Thymus (tissue), 14 donors: ENCODE data around the gene ABCA9. TPM values are rescaled to one million over a fixed set of nuclear protein-coding genes. Genes with fewer than 3 reads are reported as not detected.
A peak's percentile ranks its signal among the peaks of the same experiment; 100 is the strongest.

Source experiments
- DNase-seq, 9 donors: peaks; one replicate each; pipeline ENCODE4 v3.0.0-alpha.2; 2013; ENCODE audit warnings: low spot score in 9 of 9, low read depth in 6 of 9, missing footprints in 1 of 9
- H3K27ac ChIP-seq, 2 donors: one replicate each; pipeline ENCODE4 v1.5.1; 2013; ENCODE audit warnings: control low read depth in 1 of 2, low read depth in 1 of 2, low read length in 1 of 2, mild to moderate bottlenecking in 1 of 2, moderate library complexity in 1 of 2
- H3K27me3 ChIP-seq, 2 donors: one replicate each; pipeline ENCODE4 v1.5.1; 2013; ENCODE audit warnings: low read length in 1 of 2; ENCODE audit not compliant: control insufficient read depth in 2 of 2, insufficient read depth in 1 of 2
- H3K36me3 ChIP-seq, 2 donors: one replicate each; pipeline ENCODE4 v1.5.1; 2013; ENCODE audit warnings: low read length in 1 of 2, mild to moderate bottlenecking in 1 of 2, moderate library complexity in 1 of 2; ENCODE audit not compliant: control insufficient read depth in 2 of 2, insufficient read depth in 2 of 2
- H3K4me1 ChIP-seq, 2 donors: one replicate each; pipeline ENCODE4 v1.5.1; 2013; ENCODE audit warnings: low read length in 2 of 2; ENCODE audit not compliant: control insufficient read depth in 2 of 2, insufficient read depth in 2 of 2
- H3K4me3 ChIP-seq, 2 donors: one replicate each; pipeline ENCODE4 v1.5.1; 2013; ENCODE audit warnings: low read length in 2 of 2, control low read depth in 1 of 2, mild to moderate bottlenecking in 1 of 2
- H3K9me3 ChIP-seq, 2 donors: one replicate each; pipeline ENCODE4 v1.5.1; 2013; ENCODE audit warnings: low read length in 1 of 2, mild to moderate bottlenecking in 1 of 2; ENCODE audit not compliant: control insufficient read depth in 2 of 2, insufficient read depth in 1 of 2
- WGBS: extraction: QIAGEN DNeasy Blood & Tissue Kit; methylation state at CpG from one replicate; pipeline ENCODE4 v1.1.7; 2013; 5-methylcytosine and 5-hydroxymethylcytosine counted together
- long read RNA-seq, 10 donors: transcript quantifications; one replicate each; lab custom pipeline, GENCODE V29; 2026
- polyA plus RNA-seq: library from polyadenylated mRNA; stranded (reverse); fragments of 200-250 nt; gene quantifications from one replicate; pipeline ENCODE4 v1.2.3, GENCODE V29; 2013
- total RNA-seq: library from RNA; stranded (reverse); fragments of 120-200 nt; gene quantifications from one replicate; pipeline ENCODE4 v1.2.4, GENCODE V29; 2013
- donor health status: healthy.

Gene ABCA9, protein sequence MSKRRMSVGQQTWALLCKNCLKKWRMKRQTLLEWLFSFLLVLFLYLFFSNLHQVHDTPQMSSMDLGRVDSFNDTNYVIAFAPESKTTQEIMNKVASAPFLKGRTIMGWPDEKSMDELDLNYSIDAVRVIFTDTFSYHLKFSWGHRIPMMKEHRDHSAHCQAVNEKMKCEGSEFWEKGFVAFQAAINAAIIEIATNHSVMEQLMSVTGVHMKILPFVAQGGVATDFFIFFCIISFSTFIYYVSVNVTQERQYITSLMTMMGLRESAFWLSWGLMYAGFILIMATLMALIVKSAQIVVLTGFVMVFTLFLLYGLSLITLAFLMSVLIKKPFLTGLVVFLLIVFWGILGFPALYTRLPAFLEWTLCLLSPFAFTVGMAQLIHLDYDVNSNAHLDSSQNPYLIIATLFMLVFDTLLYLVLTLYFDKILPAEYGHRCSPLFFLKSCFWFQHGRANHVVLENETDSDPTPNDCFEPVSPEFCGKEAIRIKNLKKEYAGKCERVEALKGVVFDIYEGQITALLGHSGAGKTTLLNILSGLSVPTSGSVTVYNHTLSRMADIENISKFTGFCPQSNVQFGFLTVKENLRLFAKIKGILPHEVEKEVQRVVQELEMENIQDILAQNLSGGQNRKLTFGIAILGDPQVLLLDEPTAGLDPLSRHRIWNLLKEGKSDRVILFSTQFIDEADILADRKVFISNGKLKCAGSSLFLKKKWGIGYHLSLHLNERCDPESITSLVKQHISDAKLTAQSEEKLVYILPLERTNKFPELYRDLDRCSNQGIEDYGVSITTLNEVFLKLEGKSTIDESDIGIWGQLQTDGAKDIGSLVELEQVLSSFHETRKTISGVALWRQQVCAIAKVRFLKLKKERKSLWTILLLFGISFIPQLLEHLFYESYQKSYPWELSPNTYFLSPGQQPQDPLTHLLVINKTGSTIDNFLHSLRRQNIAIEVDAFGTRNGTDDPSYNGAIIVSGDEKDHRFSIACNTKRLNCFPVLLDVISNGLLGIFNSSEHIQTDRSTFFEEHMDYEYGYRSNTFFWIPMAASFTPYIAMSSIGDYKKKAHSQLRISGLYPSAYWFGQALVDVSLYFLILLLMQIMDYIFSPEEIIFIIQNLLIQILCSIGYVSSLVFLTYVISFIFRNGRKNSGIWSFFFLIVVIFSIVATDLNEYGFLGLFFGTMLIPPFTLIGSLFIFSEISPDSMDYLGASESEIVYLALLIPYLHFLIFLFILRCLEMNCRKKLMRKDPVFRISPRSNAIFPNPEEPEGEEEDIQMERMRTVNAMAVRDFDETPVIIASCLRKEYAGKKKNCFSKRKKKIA (N-terminal part only)
- total RNA-seq = 1.1 TPM
- 2.8 TPM for polyA plus RNA-seq
- long read RNA-seq, donor 1 = 0 reads
- long read RNA-seq, donor 2 = 0 reads
- long read RNA-seq, donor 3 = 0 reads
- long read RNA-seq, donor 4 = 0 reads
- long read RNA-seq, donor 5 = 0 reads
- long read RNA-seq, donor 6, partial matches to known transcripts = 5 of 5 reads
- long read RNA-seq, donor 6, other reads (novel, unspliced or antisense) = 0 of 5 reads
- long read RNA-seq, donor 7 = 0 reads
- long read RNA-seq, donor 8 = 0 reads
- long read RNA-seq, donor 9, full-length matches to known transcripts = 1 of 1 reads
- long read RNA-seq, donor 9, partial matches to known transcripts = 0 of 1 reads
- long read RNA-seq, donor 9, other reads (novel, unspliced or antisense) = 0 of 1 reads
- long read RNA-seq, donor 10 = 0 reads

DNA sequence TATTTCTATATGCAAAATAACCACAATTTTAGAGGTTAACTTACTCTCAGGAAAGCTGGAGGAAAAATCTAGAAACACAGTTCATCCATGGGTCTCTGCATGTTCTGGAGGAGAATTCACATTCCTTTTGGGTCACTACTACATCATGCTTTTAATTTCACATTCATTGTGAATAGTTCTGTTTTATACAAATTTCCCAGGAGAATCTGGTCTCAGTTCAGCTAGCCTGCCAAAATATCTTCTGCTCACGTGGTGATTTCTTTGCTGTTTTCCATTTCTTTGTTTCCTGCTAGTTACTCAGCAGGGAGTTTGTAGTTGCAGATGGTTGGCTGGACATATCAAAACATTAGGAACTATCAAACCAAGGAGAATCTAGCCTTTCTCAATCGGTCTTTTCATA is at the start of gene ABCA9:
ABCA9 (minus strand) TSS at position 106 of the 400 bp plus-strand sequence. CDS start 9,801 bp downstream, outside the sequence.
- Histone ChIP-seq H3K27me3 (no peaks in the 10 kb centered on the region), H3K36me3 (no peaks in the 10 kb centered on the region), H3K27ac (peak within 1 kb of the TSS in 1 of 2 donors; percentile 9), H3K9me3 (no peaks in the 10 kb centered on the region), H3K4me3 (no peak within 1 kb of the TSS), H3K4me1 (peaks cover 0 to under 1% of the 10 kb centered on the region in 2 donors)
- DNase-seq = no peak
- WGBS = 79% methylated on average over 2 of the region's 2 CpGs

DNA sequence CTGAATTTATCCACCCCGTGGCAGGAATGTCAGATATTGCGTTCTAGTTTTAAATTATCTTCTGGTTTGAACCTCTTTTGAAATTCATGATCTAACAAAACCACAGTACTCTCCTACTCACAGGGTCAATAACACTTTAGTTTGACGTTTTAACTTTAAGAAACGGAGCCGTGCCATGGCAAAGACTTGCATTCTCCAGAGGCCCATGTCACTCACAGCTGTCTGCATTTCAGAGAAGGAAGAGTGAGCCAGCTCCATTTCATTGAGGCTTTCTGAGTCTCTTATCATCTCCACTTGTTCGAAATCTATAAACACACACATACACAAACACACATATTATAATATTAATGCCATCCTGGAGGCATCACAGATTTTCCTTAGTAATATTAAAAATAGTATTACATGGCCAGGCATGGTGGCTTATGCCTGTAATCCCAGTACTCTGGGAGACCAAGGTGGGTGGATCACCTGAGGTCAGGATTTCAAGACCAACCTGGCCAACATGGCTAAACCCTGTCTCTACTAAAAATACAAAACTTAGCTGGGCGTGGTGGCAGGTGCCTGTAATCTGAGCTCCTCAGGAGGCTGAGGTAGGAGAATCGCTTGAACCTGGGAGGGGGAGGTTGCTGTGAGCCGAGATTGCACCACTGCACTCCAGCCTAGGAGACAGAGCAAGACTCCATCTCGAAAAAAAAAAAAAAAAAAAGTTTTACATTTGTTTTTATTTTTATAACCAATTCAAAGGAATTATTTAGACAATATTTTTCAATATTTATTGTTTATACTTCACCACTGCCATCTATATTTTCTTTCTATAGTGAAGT is 45.4 kb upstream of the ABCA9 start:
- no peak for DNase-seq
- no peaks in the 10 kb centered on the region for H3K36me3 ChIP-seq
- H3K27me3 ChIP-seq = no peaks in the 10 kb centered on the region
- no peak overlapping the region for H3K4me3 ChIP-seq
- H3K4me1 ChIP-seq = no peaks in the 10 kb centered on the region
- H3K27ac ChIP-seq = no peak overlapping the region
- no peaks in the 10 kb centered on the region for H3K9me3 ChIP-seq
- WGBS = 93% methylated on average over 10 of the region's 10 CpGs

DNA sequence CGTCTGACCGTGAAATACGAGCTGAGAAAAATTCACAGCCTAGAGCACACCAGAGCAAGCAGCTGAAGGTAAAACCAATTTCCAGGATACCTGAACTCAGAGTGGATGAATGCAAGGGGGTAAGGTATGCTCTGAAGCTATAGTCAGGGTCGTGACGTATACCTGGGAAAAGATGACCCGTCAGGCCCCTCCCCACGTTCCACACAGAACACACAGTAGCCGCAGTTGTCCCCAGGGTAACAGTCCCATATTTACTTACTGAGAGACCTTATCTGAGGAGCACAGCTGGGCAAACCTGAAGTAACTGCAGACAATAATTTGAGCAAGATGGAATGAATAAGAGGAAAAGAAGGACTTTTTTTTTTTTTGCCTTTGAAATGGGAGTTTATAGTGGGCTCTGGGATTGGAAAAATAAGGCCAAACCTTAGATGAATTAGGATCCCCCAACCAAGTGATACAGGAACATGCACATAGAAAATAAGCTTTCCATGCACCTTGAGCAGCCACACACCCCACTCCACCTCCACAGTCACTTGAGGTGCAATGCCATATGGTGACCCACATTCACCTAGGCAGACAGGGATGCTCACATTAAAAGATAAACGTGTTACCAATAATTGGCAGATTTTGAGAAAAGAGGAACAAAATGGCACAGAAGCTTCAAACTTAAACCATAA is 43.0 kb upstream of the ABCA9 start:
- Histone ChIP-seq H3K27ac (no peak overlapping the region), H3K27me3 (no peaks in the 10 kb centered on the region), H3K4me1 (no peaks in the 10 kb centered on the region), H3K36me3 (no peaks in the 10 kb centered on the region), H3K9me3 (no peaks in the 10 kb centered on the region), H3K4me3 (no peak overlapping the region)
- 96% methylated on average over 9 of the region's 9 CpGs for WGBS
- DNase-seq = no peak

DNA sequence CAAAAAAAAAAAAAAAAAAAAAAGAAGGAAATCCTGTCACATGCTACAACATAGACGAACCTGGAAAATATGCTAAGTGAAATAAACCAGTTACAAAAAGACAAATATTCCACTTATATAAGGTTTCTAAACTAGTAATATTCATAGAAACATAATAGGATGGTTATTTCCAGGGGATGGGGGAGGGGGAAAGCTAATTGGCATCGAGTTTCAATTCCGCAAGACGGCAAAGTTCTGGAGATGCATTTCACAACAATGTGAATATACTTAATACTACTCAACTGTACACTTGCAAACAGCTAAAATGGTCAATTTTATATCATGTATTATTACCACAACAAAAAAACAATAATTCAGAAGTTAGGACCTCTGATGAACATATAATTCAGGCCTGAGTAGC is 37.9 kb upstream of the ABCA9 start:
- Histone ChIP-seq H3K9me3 (no peaks in the 10 kb centered on the region), H3K27me3 (no peaks in the 10 kb centered on the region), H3K4me1 (no peaks in the 10 kb centered on the region), H3K4me3 (no peak overlapping the region), H3K27ac (no peak overlapping the region), H3K36me3 (no peaks in the 10 kb centered on the region)
- DNase-seq = no peak
- WGBS = 95% methylated on average over 4 of the region's 4 CpGs

DNA sequence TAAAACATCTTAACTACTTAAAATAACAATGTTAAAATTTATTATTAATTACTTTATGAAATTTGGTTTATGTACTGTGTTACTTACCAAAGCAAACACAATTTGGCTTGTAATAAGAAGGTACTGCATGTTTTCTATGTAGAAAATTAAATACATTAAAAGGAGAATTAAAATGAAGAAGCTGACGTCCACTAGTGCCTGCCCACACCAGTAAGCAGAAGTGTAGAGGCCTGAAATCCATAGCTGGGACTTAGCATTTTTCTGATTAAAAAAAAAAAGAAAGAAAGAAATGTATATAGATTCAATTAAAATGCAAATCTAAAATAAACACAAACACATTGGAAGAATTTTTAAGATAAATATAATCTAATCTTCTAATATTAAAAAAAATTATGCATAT is 35.8 kb upstream of the ABCA9 start:
- peaks cover 0 to 2% of the 10 kb centered on the region in 2 donors for H3K4me1 ChIP-seq
- 99% methylated on average over 1 of the region's 1 CpG for WGBS
- H3K4me3 ChIP-seq = no peak overlapping the region
- no peak for DNase-seq
- H3K27ac ChIP-seq = no peak overlapping the region
- no peaks in the 10 kb centered on the region for H3K27me3 ChIP-seq
- no peaks in the 10 kb centered on the region for H3K9me3 ChIP-seq
- H3K36me3 ChIP-seq = no peaks in the 10 kb centered on the region

DNA sequence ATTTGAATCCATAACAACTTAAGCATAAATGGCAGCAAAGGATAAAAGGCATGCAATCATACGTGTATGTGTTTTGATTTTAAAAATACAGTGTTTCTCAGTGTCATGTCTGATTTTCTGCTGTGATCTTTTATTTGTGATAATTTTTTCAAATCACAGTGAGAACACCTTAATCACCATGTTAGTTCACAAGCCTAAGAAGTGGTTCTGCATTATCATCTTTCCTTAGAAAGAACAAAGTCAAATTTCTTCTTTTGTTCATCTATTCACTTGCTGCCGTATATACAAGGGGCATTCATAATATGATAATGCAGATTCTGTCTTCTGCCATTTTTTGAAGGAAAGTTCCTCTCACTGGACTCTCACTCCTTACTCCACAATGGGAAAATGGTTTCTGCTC is 33.3 kb upstream of the ABCA9 start:
- Histone ChIP-seq H3K4me3 (no peak overlapping the region), H3K9me3 (no peaks in the 10 kb centered on the region), H3K36me3 (no peaks in the 10 kb centered on the region), H3K27ac (no peak overlapping the region), H3K27me3 (no peaks in the 10 kb centered on the region), H3K4me1 (peaks cover 0 to 2% of the 10 kb centered on the region in 2 donors)
- no peak for DNase-seq
- 88% methylated on average over 2 of the region's 2 CpGs for WGBS

DNA sequence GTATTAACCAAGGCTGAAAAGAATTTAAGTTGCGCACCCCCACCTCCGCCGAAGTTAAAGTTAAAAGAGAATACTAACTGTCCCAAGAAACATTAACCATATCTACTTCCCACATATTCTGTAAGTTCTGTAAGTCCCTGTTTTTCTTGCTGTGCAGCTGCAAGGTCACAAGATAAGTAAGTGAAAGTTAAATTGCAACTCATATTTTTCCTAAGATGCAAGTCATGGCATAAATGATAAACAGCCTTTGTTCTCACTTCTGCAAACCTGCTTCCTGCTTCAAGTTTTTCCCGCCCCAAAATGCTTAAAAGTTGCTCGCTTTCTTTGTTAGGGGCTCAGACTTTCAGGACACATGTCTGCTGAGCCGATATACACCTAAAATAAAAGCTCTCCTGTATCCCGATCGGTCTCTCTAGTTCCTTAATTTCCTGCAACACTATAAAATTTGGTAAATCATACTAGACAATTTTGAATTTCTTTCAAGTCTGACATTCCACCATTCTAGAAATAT is 32.6 kb upstream of the ABCA9 start:
- DNase-seq = peak in 7 of 9 donors; percentile 10 to 62 (median 14)
- Histone ChIP-seq H3K27ac (no peak overlapping the region), H3K36me3 (no peaks in the 10 kb centered on the region), H3K4me3 (peak overlapping the region in 1 of 2 donors; percentile 22), H3K4me1 (peaks cover 0 to 2% of the 10 kb centered on the region in 2 donors), H3K9me3 (no peaks in the 10 kb centered on the region), H3K27me3 (no peaks in the 10 kb centered on the region)
- 13% methylated on average over 8 of the region's 8 CpGs for WGBS
